Thoracic aorta endothelial cell (primary cell): ENCODE measurements around the gene RETREG2. TPM values are rescaled to one million over a fixed set of nuclear protein-coding genes. Genes with fewer than 3 reads are reported as not detected.

ENCODE experiments used
- total RNA-seq: library from RNA; depleted of rRNA; stranded (reverse); fragments of >200 nt; gene quantifications from 2 replicates; pipeline ENCODE4 v1.2.3, GENCODE V29; 2012

RETREG2 gene
- total RNA-seq: 46.5 and 54.5 TPM in 2 replicates

GRCh38 chr2:219177552-219178376 lies at the start of gene RETREG2:
TSS of gene RETREG2 (plus strand) at chr2:219178275. CDS start at chr2:219178353, 78 bp downstream.

DNA sequence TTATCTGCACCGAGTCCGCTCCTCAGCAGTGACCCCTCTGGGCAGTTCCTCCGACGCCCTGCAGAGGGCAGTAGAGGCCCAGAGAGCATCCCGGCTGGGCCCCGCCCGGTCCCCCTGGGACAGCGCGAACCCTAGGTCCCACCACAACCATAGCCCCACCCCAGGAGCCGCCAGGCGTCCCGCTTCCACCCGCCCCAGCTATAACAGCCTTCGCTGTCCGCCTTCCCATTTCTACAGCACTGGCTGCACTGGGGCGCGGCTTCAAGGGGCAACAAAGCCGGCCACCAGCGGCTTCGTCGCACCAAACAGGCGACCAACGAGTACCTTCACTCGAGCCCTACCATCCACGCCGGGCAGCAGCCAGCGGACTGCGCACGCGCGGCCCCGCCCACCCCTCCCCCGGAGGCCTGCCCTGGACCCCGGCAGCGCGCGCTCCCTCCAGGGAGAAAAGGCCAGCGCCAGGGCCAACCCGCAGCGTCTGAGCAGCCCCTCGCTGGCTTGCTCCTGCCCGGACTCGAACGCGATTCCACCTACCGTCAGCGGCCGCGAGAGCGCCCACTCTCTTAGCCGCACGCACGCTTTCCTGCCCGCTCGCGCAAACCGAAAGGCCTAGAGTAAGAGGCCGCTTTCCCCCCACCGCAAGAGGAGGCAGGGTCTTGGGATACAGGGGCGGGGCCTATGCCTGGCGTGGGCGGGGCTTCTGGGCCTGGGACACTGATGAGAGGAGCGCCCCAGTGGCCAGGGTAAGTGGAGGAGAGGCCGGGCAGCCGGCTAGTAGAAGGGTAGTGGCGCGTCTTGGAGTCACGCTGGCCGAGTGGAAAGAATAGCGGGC lies 17.7 kb upstream of the RETREG2 start, which contains the start of gene NHEJ1:
Gene NHEJ1 (minus strand): TSS at position 630 of the 832 bp plus-strand sequence. CDS start 2,453 bp downstream, outside the sequence.

DNA sequence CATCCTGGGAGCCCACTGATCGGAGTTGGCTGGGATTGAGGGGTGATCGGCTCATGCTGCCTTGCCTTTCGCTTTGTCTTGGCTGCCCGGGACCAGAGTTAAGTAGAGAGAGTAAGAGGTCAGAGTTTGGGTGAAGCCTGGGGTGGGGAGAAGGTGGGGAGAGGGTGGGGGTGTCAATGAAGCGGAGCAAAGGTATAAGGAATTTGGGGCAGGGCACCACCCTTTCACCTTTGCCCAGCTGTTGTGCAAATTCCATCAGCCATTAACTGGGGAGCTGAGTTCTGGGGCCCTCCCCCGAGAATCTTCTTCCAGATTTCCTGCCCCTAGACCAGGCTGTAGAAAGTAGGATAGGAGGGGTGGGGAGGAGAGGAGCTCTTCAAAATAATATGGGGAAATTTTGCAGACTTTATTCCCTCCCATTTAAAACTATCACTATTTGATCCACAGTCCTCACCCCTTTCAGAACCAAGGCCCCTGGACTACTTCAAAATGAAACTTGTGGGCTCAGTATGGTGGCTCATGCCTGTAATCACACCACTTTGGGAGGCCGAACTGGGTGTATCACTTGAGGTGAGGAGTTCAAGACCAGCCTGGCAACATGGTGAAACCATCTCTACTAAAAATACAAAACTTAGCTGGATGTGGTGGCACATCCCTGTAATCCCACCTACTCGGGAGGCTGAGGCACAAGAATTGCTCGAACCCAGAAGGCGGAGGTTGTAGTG lies 8.0 kb upstream of the RETREG2 start, which contains the start of gene SLC23A3:
Gene SLC23A3 (minus strand): TSS at position 100 of the 725 bp plus-strand sequence. CDS start 45 bp downstream, at position 55.

GRCh38 chr2:219176818-219177551 lies 1.1 kb upstream of the RETREG2 start, which contains the start of gene CNPPD1:
TSS of gene CNPPD1 (minus strand) at chr2:219176925. CDS start at chr2:219176828, 97 bp downstream.

DNA sequence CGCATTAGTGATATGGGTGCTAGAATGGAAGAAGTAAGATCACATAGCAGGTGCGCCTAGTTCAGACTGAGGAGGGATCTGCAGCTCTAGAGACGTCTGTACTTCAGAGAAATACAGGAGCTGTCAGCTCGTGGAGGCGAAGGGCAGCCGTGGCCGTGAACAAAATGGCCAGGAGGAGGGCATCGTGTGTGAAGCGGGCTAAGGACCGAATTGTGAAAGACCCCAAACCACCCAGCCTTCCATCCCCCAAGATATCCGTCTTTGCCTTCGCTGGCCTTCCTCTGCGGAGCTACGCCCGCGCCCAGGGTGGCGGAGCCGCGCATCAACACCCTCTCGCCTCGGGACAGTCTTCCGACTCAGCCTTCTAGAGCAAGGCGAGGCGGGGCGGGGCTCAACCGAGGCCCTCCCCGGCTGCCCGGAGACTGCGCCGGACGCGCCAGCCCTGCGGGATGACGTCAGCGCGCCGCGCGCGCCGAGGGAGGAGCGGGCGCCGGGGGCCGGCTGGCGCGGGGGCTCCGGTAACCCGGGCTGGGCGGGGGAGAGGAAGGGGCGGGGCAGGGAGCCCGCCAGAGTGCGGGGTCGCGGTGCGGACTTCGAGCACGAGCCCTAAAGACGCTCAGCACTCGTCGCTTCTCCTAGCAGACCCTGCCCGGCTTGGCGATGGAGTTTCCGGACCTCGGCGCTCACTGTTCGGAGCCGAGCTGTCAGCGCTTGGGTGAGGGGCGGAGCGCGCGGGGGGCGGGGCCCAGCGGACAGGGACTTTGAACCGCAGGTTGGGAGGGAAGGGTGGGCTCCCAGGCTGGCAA lies 28.5 kb downstream of the RETREG2 start, which contains the start of gene ZFAND2B:
Gene ZFAND2B (plus strand): TSS at position 455 of the 806 bp plus-strand sequence. CDS start 206 bp downstream, at position 661.

GRCh38 chr2:219218732-219219701 lies 40.9 kb downstream of the RETREG2 start, which contains the start of gene ABCB6:
TSS of gene ABCB6 (minus strand) at chr2:219218958. CDS start at chr2:219218673, 285 bp downstream.

DNA sequence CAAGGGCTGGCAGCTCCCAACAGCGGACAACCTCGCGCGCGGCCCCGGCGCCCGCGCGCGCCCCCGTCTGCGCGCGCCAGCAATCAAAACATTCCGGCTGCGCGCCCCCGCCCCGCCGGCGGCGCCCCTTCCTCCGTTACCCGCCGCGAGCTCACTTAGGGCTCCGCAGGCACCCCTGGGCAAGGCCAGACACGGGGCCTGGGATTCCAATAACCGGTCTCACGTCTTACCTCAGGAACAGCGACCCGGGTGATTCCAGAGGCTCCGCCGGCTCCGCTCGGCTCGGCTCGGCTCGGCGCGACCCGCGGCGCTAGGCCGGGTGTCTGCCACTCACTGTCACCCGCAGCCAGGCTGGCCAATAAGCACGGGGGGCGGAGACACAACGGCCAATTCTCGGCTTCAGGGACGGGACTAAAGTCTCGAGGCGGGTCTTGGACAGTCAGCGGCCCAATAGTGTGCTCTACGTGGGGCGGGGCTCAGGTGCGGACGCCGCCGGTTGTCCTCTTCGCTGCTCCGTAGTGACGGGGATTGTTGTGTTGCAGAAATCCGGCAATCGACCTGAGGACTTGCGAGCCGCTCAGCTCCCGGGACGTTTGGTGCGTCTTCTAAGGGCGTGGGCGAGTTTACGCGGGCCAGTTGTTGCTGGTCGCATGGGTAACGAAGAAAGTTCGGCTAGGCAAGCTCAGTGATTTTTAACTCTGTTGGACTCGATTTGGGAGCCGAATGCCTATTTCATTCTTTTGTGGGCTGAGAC lies 51.4 kb downstream of the RETREG2 start, which contains the start of the genes ANKZF1 and ATG9A:
Gene ANKZF1 (plus strand): TSS at position 502 of the 754 bp plus-strand sequence. CDS start 452 bp downstream, outside the sequence.
Gene ATG9A (minus strand): TSS at position 332 of the 754 bp plus-strand sequence. CDS start 1,612 bp downstream, outside the sequence.

Other genes starting within 250 kb of the RETREG2 start
- not detected in 2 replicates for gene CDK5R2, start 218.6 kb upstream of the RETREG2 start, total RNA-seq
- not detected in 2 replicates for gene FEV, start 193.1 kb upstream of the RETREG2 start, total RNA-seq
- gene CRYBA2, start 184.9 kb upstream of the RETREG2 start, total RNA-seq: not detected in 2 replicates
- not detected in 2 replicates for gene CFAP65, start 136.8 kb upstream of the RETREG2 start, total RNA-seq
- 0.13 TPM in 1 of 2 replicates, not detected in the other for gene IHH, start 117.4 kb upstream of the RETREG2 start, total RNA-seq
- gene NHEJ1, start 17.5 kb upstream of the RETREG2 start, total RNA-seq: 21.4 and 21.9 TPM in 2 replicates
- gene SLC23A3, start 8.2 kb upstream of the RETREG2 start, total RNA-seq: 1.8 and 2.1 TPM in 2 replicates
- gene CNPPD1, start 1.4 kb upstream of the RETREG2 start, total RNA-seq: 19.5 and 20.2 TPM in 2 replicates
- 13.8 and 13.9 TPM in 2 replicates for gene ZFAND2B, start 28.5 kb downstream of the RETREG2 start, total RNA-seq
- 22.3 and 25.8 TPM in 2 replicates for gene ABCB6, start 40.7 kb downstream of the RETREG2 start, total RNA-seq
- 39.1 and 67.8 TPM in 2 replicates for gene ATG9A, start 51.4 kb downstream of the RETREG2 start, total RNA-seq
- gene ANKZF1, start 51.5 kb downstream of the RETREG2 start, total RNA-seq: 29.2 and 29.9 TPM in 2 replicates
- gene GLB1L, start 67.2 kb downstream of the RETREG2 start, total RNA-seq: 5.0 and 5.1 TPM in 2 replicates
- 19.5 and 29.9 TPM in 2 replicates for gene STK16, start 67.2 kb downstream of the RETREG2 start, total RNA-seq
- not detected in 2 replicates for gene TUBA4B, start 75.0 kb downstream of the RETREG2 start, total RNA-seq
- 50.7 and 51.4 TPM in 2 replicates for gene TUBA4A, start 75.6 kb downstream of the RETREG2 start, total RNA-seq
- gene DNAJB2, start 101.1 kb downstream of the RETREG2 start, total RNA-seq: 13.7 and 15.4 TPM in 2 replicates
- not detected in 2 replicates for gene PTPRN, start 131.1 kb downstream of the RETREG2 start, total RNA-seq
- not detected in 2 replicates for gene RESP18, start 154.5 kb downstream of the RETREG2 start, total RNA-seq
- 29.8 and 40.6 TPM in 2 replicates for gene DNPEP, start 209.6 kb downstream of the RETREG2 start, total RNA-seq
- gene DES, start 240.1 kb downstream of the RETREG2 start, total RNA-seq: not detected in 2 replicates